ENCODE data around the gene AIFM1. TPM values are rescaled to one million over a fixed set of nuclear protein-coding genes. Genes with fewer than 3 reads are reported as not detected.

The AIFM1 gene
- total and polyA plus RNA-seq, 4 experiments from 2014 or later: 20.0 to 39.4 (median 27.9) TPM

- H3K36me3 ChIP-seq (ENCODE audit: insufficient read depth, low read length): no peaks in the 10 kb centered on the region
- H3K4me1 ChIP-seq (ENCODE audit: insufficient read depth, low read length): peaks cover 46% of the 10 kb centered on the region
- H3K4me3 ChIP-seq (ENCODE audit: low read length in 2 of 2): no peak overlapping the region
- no peaks in the 10 kb centered on the region for H3K27me3 Mint-ChIP-seq
- DNase-seq: no peak
- intact Hi-C loops (cut with micrococcal nuclease): no loop called here
- no peaks in the 10 kb centered on the region for H3K9me3 ChIP-seq (ENCODE audit: control insufficient read depth in 1 of 2, low read length in 2 of 2)
- H3K4me3 Mint-ChIP-seq: peak overlapping the region in 6 of 8 donors; percentile 0 to 71 (median 17)
- peak overlapping the region in 5 of 7 donors; percentile 29 to 87 (median 59) for H3K27ac Mint-ChIP-seq
- H3K27me3 ChIP-seq (ENCODE audit: insufficient read depth, low read length): no peaks in the 10 kb centered on the region
- peaks cover 26 to 62% (median 37%) of the 10 kb centered on the region in 4 donors for H3K4me1 Mint-ChIP-seq
- ChIA-PET POLR2A (ENCODE audit: partially characterized antibody) (interaction anchor here (1.1 kb wide), 1 partner anchor 11 kb away, joined by 4 read pairs; the partner anchor contains the start of gene AIFM1), CTCF (ENCODE audit: partially characterized antibody) (interaction anchor here (2.4 kb wide), 1 partner anchor 116 kb away, joined by 6 read pairs; no protein-coding TSS in a partner anchor)
- H3K27ac ChIP-seq (ENCODE audit: low read depth, low read length): no peak overlapping the region
- H3K9me3 Mint-ChIP-seq: no peaks in the 10 kb centered on the region
- peaks cover 8 to 17% of the 10 kb centered on the region in 2 donors for H3K36me3 Mint-ChIP-seq
Observed at GRCh38 chrX:130176354-130176776, 10.7 kb upstream of the AIFM1 start.

- Histone ChIP-seq H3K36me3 (ENCODE audit: insufficient read depth, low read length) (no peaks in the 10 kb centered on the region), H3K27ac (ENCODE audit: low read depth, low read length) (no peak overlapping the region), H3K4me1 (ENCODE audit: insufficient read depth, low read length) (peaks cover 46% of the 10 kb centered on the region), H3K27me3 (ENCODE audit: insufficient read depth, low read length) (no peaks in the 10 kb centered on the region), H3K9me3 (ENCODE audit: control insufficient read depth in 1 of 2, low read length in 2 of 2) (no peaks in the 10 kb centered on the region), H3K4me3 (ENCODE audit: low read length in 2 of 2) (no peak overlapping the region)
- intact Hi-C loops (cut with micrococcal nuclease): no loop called here
- POLR2A ChIA-PET (ENCODE audit: partially characterized antibody): no interaction called here
- Mint-ChIP-seq H3K27me3 (no peaks in the 10 kb centered on the region), H3K4me3 (peak overlapping the region in 4 of 8 donors; percentile 14 to 91 (median 88)), H3K9me3 (no peaks in the 10 kb centered on the region), H3K36me3 (peaks cover 8 to 19% of the 10 kb centered on the region in 2 donors), H3K4me1 (peaks cover 26 to 73% (median 36%) of the 10 kb centered on the region in 4 donors), H3K27ac (peak overlapping the region in 4 of 7 donors; percentile 11 to 91 (median 58))
- CTCF ChIA-PET (ENCODE audit: partially characterized antibody): interaction anchor here (1.7 to 2.4 kb wide), 3 partner anchors 18 to 114 kb away, joined by 6 to 14 read pairs (median 12); no protein-coding TSS in a partner anchor
- DNase-seq: no peak
Observed at GRCh38 chrX:130174937-130175336, 9.3 kb upstream of the AIFM1 start.

GRCh38 chrX:130174045-130174704 lies 8.5 kb upstream of the AIFM1 start:
- Mint-ChIP-seq H3K27me3 (no peaks in the 10 kb centered on the region), H3K36me3 (peaks cover 4 to 13% of the 10 kb centered on the region in 2 donors), H3K4me1 (peaks cover 23 to 67% (median 32%) of the 10 kb centered on the region in 4 donors), H3K27ac (peak overlapping the region; percentile 63 to 93 (median 86)), H3K9me3 (no peaks in the 10 kb centered on the region), H3K4me3 (peak overlapping the region; percentile 87 to 93 (median 92))
- Histone ChIP-seq H3K27me3 (ENCODE audit: insufficient read depth, low read length) (no peaks in the 10 kb centered on the region), H3K36me3 (ENCODE audit: insufficient read depth, low read length) (no peaks in the 10 kb centered on the region), H3K27ac (ENCODE audit: low read depth, low read length) (peak overlapping the region; percentile 61), H3K9me3 (ENCODE audit: control insufficient read depth in 1 of 2, low read length in 2 of 2) (no peaks in the 10 kb centered on the region), H3K4me3 (ENCODE audit: low read length in 2 of 2) (peak overlapping the region; percentile 12 to 22), H3K4me1 (ENCODE audit: insufficient read depth, low read length) (peaks cover 42% of the 10 kb centered on the region)
- intact Hi-C loops (cut with micrococcal nuclease): no loop called here
- DNase-seq: no peak
- ChIA-PET CTCF (ENCODE audit: partially characterized antibody) (interaction anchor here (0.7 to 2.4 kb wide), 4 partner anchors 18 to 564 kb away, joined by 3 to 14 read pairs (median 9); no protein-coding TSS in a partner anchor), POLR2A (ENCODE audit: partially characterized antibody) (interaction anchor here (0.7 to 4.0 kb wide), 3 partner anchors 11 to 87 kb away, joined by 4 to 28 read pairs (median 7); no protein-coding TSS in a partner anchor)

- Histone ChIP-seq H3K27me3 (ENCODE audit: insufficient read depth, low read length) (no peaks in the 10 kb centered on the region), H3K9me3 (ENCODE audit: control insufficient read depth in 1 of 2, low read length in 2 of 2) (no peaks in the 10 kb centered on the region), H3K36me3 (ENCODE audit: insufficient read depth, low read length) (no peaks in the 10 kb centered on the region), H3K4me1 (ENCODE audit: insufficient read depth, low read length) (peaks cover 39% of the 10 kb centered on the region), H3K27ac (ENCODE audit: low read depth, low read length) (peak overlapping the region; percentile 61), H3K4me3 (ENCODE audit: low read length in 2 of 2) (peak overlapping the region; percentile 12 to 58)
- no peaks in the 10 kb centered on the region for H3K27me3 Mint-ChIP-seq
- H3K36me3 Mint-ChIP-seq: peaks cover 4 to 13% of the 10 kb centered on the region in 2 donors
- H3K4me3 Mint-ChIP-seq: peak overlapping the region; percentile 87 to 93 (median 92)
- intact Hi-C loops (cut with micrococcal nuclease): loop anchor here (1.0 kb wide), 1 partner anchor 8 kb away; the partner anchor contains the start of gene AIFM1
- H3K4me1 Mint-ChIP-seq: peaks cover 23 to 67% (median 32%) of the 10 kb centered on the region in 4 donors
- peak overlapping the region; percentile 63 to 93 (median 87) for H3K27ac Mint-ChIP-seq
- CTCF ChIA-PET (ENCODE audit: partially characterized antibody): interaction anchor here (1.7 to 3.9 kb wide), 3 partner anchors 19 to 93 kb away, joined by 12 to 24 read pairs (median 14); no protein-coding TSS in a partner anchor
- no peaks in the 10 kb centered on the region for H3K9me3 Mint-ChIP-seq
- POLR2A ChIA-PET (ENCODE audit: partially characterized antibody): interaction anchor here (1.4 to 4.0 kb wide), 3 partner anchors 12 to 86 kb away, joined by 3 to 28 read pairs (median 7); no protein-coding TSS in a partner anchor
- DNase-seq: no peak
Observed at GRCh38 chrX:130173190-130173895, 7.7 kb upstream of the AIFM1 start.

GRCh38 chrX:130172127-130172845 lies 6.6 kb upstream of the AIFM1 start:
- POLR2A ChIA-PET (ENCODE audit: partially characterized antibody): interaction anchor here (1.0 to 4.0 kb wide), 12 partner anchors 7 to 90 kb away, joined by 3 to 28 read pairs (median 6); no protein-coding TSS in a partner anchor
- Mint-ChIP-seq H3K4me1 (peaks cover 18 to 59% (median 28%) of the 10 kb centered on the region in 4 donors), H3K27ac (peak overlapping the region; percentile 74 to 93 (median 87)), H3K4me3 (peak overlapping the region; percentile 87 to 93 (median 92)), H3K36me3 (peaks cover 0 to 10% of the 10 kb centered on the region in 2 donors), H3K9me3 (no peaks in the 10 kb centered on the region), H3K27me3 (no peaks in the 10 kb centered on the region)
- intact Hi-C loops (cut with micrococcal nuclease): no loop called here
- no peaks in the 10 kb centered on the region for H3K9me3 ChIP-seq (ENCODE audit: control insufficient read depth in 1 of 2, low read length in 2 of 2)
- DNase-seq: no peak
- H3K4me3 ChIP-seq (ENCODE audit: low read length in 2 of 2): peak overlapping the region; percentile 58 to 78
- H3K36me3 ChIP-seq (ENCODE audit: insufficient read depth, low read length): no peaks in the 10 kb centered on the region
- peak overlapping the region; percentile 61 for H3K27ac ChIP-seq (ENCODE audit: low read depth, low read length)
- H3K27me3 ChIP-seq (ENCODE audit: insufficient read depth, low read length): no peaks in the 10 kb centered on the region
- peaks cover 34% of the 10 kb centered on the region for H3K4me1 ChIP-seq (ENCODE audit: insufficient read depth, low read length)
- CTCF ChIA-PET (ENCODE audit: partially characterized antibody): interaction anchor here (1.0 to 3.9 kb wide), 3 partner anchors 52 to 92 kb away, joined by 3 to 24 read pairs (median 3); no protein-coding TSS in a partner anchor

GRCh38 chrX:130171446-130172126 lies 5.9 kb upstream of the AIFM1 start, which contains the start of gene RAB33A:
Gene RAB33A (plus strand): TSS chrX:130171962. CDS start chrX:130172063, 101 bp downstream.
- CTCF ChIA-PET (ENCODE audit: partially characterized antibody): interaction anchor here (1.0 to 3.9 kb wide), 4 partner anchors 23 to 91 kb away, joined by 3 to 24 read pairs (median 3); no protein-coding TSS in a partner anchor
- POLR2A ChIA-PET (ENCODE audit: partially characterized antibody): interaction anchor here (0.5 to 4.0 kb wide), 13 partner anchors 8 to 89 kb away, joined by 3 to 28 read pairs (median 6); no protein-coding TSS in a partner anchor

More at GRCh38 chrX:130171446-130172126, 5.9 kb upstream of the AIFM1 start, which contains the start of gene RAB33A:
- Mint-ChIP-seq H3K27me3 (no peaks in the 10 kb centered on the region), H3K4me1 (peaks cover 21 to 57% (median 29%) of the 10 kb centered on the region in 4 donors), H3K9me3 (no peaks in the 10 kb centered on the region), H3K4me3 (peak within 1 kb of the TSS; percentile 87 to 93 (median 92)), H3K36me3 (peaks cover 0 to 7% of the 10 kb centered on the region in 2 donors), H3K27ac (peak within 1 kb of the TSS; percentile 86 to 93 (median 91))
- DNase-seq: peak; percentile 48 to 59 (median 54)
- no peaks in the 10 kb centered on the region for H3K36me3 ChIP-seq (ENCODE audit: insufficient read depth, low read length)
- H3K27ac ChIP-seq (ENCODE audit: low read depth, low read length): peak within 1 kb of the TSS; percentile 61
- H3K4me3 ChIP-seq (ENCODE audit: low read length in 2 of 2): peak within 1 kb of the TSS; percentile 58 to 78
- no peaks in the 10 kb centered on the region for H3K27me3 ChIP-seq (ENCODE audit: insufficient read depth, low read length)
- intact Hi-C loops (cut with micrococcal nuclease): loop anchor here (2.0 kb wide), 1 partner anchor 89 kb away; no protein-coding TSS in a partner anchor
- H3K4me1 ChIP-seq (ENCODE audit: insufficient read depth, low read length): peaks cover 33% of the 10 kb centered on the region
- H3K9me3 ChIP-seq (ENCODE audit: control insufficient read depth in 1 of 2, low read length in 2 of 2): no peaks in the 10 kb centered on the region

Data from CD4-positive, alpha-beta memory T cell (primary cell).